Measurements from ENCODE around the gene HAO1.
"Not testable (repeated sequence)": the region's sequence is repeated elsewhere in the genome, so short reads cannot be mapped to it uniquely, and the experiment has no call there.

Gene HAO1

DNA sequence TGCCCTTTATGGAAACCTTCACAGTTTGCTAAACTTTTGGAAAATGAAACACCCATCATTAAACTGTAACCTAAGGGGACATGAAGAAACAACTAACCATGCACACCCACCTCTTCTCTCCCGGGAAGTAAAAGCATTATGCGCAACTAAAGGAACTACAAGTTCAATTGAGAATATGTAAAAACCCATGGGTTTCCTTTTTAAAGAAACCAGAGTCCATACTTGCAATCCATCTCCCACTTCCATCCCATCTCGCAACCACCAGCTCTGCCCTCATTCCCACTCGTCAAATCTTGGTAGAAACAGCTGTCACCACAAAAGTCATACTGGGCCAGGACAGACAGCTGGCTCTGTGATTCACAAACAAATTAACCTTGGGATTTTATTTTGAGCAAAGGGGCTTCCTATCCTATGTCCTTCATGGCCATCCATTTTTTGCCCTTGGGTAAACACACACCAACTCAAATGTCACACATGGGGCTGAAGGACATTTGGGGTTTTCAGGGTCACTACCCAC lies 81.5 kb downstream of the HAO1 start:
- DNase-seq (ENCODE audit: extremely low read depth in 1 of 2, low read depth in 1 of 2): no peak

DNA sequence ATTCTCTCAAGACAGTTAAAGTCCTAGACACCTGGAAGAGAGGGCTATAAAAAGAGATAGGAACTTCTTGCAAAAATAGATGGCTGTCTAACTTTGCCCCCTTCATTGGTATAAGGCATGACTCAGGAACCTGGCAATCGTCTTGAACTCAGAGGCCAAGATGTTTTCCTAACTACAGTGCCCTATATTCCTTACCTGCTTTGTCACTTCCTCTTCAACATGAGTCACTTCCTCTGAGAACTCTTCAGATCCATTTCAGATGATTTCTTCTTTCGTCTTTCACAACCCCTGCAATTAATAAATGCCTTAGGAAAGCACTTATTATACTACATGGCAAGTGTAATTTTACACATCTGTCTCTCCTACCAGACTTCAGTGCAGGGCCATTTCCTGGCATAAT lies 83.5 kb downstream of the HAO1 start:
- DNase-seq (ENCODE audit: extremely low read depth in 1 of 2, low read depth in 1 of 2): no peak

DNA sequence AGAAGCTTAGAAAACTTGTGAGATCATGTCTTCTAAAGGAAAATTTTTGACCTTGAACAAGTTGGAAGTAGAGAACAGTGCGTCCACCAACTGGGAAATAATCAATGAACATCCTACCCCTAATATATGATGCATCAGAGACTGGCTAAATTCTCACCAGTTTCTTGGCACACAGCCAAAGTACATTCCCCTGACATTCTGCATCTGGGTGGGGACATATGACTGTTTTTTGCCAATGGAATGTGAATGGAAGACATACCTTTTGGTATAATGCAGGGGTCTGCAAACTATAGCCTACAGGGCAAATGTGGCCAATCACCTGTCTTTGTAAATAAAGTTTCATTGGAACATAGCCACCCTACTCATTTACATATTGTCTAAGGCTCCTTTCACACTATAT lies 84.7 kb downstream of the HAO1 start:
- no peak for DNase-seq (ENCODE audit: extremely low read depth in 1 of 2, low read depth in 1 of 2)

DNA sequence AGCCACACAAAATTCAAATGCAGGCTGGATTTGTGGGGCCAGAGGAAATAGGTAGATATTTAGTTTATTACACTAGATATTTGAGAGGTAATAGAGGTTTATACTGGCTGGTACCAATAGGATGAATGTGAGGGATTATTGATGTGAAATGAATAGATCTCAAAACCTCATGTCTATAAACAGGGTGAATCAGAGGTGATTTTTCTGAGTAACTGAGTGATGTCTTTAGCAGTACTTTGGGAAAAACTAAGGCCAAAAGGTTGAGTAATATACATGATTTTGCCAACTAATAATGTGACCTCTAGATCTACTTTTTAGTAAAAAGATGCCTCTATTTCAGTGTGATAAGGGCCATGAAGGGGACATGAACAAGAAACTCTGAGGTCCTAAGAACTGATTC lies 86.8 kb downstream of the HAO1 start:
- DNase-seq (ENCODE audit: extremely low read depth in 1 of 2, low read depth in 1 of 2): no peak

DNA sequence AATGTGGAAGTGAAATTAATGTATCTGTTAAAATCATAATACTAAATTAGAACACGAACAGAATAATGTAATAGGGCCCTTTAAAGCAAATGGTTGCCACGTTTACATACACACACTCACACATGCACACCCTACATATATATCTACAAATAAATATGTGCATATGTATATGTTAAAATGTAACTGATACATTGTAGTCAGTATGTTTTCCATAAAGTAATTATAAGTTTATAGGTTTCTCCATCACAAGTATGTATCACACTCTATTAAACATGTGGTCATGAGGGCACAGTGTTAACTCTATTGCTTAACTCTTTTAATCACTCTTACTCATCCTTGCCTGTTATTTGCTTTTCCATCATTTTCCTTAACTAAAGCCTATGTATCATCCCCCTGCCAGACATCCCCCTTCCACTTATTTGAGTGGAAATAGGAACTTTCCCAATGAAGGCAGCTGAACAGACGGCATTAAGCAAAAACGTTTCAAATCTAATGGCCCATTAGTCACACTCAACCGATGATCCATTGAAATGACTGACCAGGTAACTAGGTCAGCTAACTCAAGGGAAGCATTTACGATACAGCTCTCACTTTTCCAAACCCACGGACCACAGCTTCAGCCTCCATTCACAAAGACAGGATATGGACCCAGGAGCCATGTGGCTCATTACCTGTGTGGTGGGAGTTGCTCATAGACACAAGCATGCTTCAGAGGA lies 89.3 kb downstream of the HAO1 start:
- DNase-seq (ENCODE audit: extremely low read depth in 1 of 2, low read depth in 1 of 2): no peak

DNA sequence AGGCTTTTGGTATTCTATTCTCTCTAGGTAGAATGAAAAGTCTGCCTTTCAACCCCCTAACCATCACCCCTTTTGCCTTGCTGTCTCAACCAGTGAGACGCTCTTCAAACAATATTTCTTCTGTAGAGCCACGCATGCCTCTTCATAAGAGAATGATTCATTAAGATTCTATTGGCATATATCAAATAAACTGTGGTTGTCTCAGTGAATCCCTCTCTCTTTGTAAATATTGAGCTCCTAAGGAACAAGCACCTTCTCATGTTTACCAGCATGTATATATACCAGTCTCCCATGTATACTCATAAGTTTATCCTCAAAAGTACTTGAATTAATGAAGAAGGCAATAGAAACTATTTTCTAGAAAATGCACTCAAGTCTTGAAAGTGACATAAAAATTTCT lies 90.6 kb downstream of the HAO1 start:
- DNase-seq (ENCODE audit: extremely low read depth in 1 of 2, low read depth in 1 of 2): no peak

DNA sequence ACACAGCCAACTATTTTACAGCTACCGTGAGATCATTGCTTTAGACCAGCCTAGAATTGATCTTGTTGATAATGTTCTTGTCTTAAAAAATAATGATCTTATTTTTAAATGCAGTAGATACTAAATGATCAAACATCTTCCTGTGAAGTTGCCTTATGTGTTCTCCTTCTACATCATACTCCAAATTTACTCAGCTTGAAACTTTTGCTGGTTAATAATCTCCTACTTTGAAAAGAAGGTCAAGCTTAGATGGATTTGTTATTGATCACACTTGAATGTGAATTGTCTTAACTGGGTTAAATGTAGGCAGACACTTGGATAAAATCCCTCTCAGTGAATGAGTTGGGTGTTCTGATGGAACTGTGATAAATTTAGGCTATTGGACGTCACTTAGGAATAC lies 91.9 kb downstream of the HAO1 start:
- DNase-seq (ENCODE audit: extremely low read depth in 1 of 2, low read depth in 1 of 2): no peak

DNA sequence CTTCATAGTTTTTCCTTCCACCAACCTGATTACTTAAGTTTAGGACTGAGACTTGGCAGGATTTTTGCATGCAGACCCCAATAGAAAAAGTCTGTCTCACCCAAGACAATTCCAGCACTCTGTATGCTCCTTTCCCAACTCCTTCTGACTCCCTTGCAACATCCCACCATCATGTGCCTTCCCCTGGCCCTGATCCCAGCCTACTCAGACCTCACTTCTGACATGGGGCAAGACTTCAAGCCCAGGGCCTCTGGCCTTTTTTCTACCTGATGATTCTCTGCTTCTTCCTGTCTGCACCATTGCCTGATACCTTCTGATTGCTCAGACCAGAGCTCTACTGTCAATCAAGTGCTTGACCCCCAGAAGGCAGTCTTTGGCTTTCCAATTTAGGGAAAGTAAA lies 96.6 kb downstream of the HAO1 start:
- no peak for DNase-seq (ENCODE audit: extremely low read depth in 1 of 2, low read depth in 1 of 2)

DNA sequence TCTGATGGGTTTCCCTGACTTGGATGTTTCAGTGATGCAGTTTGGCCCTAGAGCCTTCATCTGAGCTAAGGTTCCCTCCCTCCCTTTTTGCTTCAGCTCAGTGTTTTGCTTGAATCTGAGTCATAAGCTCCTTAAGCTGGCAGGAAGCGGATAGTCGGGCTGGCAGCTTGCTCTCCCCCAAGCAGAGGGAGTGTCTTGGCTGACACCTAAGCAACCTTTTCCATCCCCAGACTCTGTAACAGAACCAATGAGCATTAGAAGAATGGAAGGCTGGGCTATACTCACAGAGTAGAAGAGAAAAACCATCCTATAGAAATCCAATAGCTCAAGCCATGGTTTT lies 98.3 kb downstream of the HAO1 start:
- DNase-seq (ENCODE audit: extremely low read depth in 1 of 2, low read depth in 1 of 2): no peak

DNA sequence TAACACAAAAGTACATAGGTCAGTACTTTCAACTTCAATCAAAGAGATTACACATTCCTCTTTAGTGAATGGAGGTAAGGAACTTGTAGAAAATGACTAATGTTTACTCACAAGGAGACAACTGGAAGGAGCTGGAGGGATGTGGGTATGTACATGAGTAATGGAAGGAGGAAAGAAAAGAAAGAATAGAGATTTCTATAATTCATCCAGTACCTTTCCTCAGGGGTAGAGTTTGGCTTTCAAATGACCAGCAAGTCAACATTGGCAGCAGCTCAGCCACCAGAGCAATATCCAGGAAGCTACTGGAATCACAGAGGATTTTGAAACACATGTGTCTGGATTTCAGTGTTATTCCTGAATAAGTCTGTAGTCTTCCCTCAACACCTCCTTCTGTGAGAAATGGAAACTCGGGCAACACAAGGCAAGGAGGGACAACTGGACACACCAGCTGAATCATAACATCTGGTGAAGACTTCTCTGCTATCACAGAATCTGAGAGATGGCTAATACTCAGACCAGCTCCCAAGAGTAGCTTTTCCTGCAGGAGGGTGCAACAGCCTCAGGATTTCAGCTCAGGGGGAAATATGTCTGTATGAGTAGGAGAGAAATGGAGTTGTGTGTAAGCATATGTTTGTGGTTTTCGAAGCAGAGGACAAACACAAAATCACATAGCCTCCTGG lies 98.8 kb downstream of the HAO1 start:
- no peak for DNase-seq (ENCODE audit: extremely low read depth in 1 of 2, low read depth in 1 of 2)

DNA sequence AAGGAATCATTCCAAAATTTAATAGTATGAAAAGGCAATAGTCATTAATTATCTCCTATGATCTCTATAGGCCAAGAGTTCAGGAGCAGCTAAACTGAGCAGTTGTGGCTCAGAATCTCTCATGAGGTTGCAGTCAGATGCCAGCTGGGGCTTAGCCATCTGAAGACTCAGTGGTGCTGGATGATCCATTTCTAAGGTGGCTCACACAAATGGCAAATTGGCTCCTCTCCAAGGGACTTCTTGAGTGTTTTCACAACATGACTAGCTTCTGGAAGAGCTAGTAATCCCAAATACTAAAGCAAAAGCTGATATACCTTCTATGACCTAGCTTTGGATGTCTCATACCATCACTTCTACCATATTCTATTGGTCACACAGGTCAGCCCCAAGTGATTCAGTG lies 104.2 kb downstream of the HAO1 start:
- no peak for DNase-seq (ENCODE audit: extremely low read depth in 1 of 2, low read depth in 1 of 2)

DNA sequence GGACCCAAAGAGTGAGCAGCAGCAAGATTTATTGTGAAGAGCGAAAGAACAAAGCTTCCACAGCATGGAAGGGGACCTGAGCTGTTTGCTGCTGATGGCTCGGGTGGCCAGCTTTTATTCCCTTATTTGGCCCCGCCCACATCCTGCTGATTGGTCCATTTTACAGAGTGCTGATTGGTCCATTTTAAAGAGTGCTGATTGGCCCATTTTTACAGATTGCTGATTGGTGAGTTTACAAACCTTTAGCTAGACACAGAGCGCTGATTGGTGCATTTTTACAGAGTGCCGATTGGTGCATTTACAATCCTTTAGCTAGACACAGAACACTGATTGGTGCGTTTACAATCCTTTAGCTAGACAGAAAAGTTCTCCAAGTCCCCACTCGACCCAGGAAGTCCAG lies 105.8 kb downstream of the HAO1 start:
- not testable (repeated sequence) for DNase-seq (ENCODE audit: extremely low read depth in 1 of 2, low read depth in 1 of 2)
